Measurements from ENCODE around the gene SLC25A30. TPM values are rescaled to one million over a fixed set of nuclear protein-coding genes. Genes with fewer than 3 reads are reported as not detected.
"Not testable (repeated sequence)": the region's sequence is repeated elsewhere in the genome, so short reads cannot be mapped to it uniquely, and the experiment has no call there.

The SLC25A30 gene
- polyA plus RNA-seq, 12 donors = 12.6 to 24.2 (median 18.3) TPM; not detected in 1

DNA sequence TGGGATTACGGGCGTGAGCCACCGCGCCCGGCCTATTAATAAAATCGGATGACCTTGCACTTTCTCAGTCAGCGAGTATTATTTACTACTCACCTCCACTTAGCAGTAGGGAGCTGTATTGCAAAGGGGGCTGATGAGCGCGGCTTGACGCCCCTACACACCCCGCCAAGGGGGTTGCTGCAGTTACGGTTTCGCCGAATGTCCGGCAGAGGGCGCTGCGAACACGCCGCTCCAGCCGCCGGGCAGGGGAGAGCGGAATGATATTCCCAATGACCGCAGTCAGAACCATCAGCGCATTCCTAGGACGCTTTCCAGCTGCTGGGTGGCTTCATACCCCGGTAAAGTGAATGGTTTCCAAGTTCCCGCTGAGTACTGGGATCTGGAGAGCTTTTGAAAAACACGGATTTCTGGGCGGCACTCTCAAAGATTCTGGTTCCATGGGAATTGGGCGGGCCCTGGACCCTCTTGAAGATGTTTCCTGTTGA, 47.2 kb downstream of the SLC25A30 start:
- peak; percentile 59 for DNase-seq

DNA sequence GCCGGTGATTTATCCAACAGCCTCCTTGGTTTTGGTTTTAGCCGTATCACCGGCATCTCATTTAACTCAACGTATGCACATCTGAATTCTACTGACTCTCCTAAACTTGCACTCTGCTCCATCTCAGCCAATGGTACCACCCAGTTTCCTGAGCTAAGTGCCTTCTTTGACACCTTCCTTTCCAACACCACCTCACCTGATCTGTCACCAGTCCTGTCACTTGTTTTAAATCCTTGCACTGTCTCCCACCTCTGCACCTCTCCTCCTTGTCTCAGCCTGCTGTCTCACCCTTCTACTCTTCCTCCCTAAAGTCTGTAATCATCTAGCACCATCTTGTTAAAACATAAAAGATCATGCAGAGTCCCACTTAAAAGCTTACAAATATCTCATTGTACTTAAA, 49.1 kb downstream of the SLC25A30 start:
- no peak for DNase-seq

DNA sequence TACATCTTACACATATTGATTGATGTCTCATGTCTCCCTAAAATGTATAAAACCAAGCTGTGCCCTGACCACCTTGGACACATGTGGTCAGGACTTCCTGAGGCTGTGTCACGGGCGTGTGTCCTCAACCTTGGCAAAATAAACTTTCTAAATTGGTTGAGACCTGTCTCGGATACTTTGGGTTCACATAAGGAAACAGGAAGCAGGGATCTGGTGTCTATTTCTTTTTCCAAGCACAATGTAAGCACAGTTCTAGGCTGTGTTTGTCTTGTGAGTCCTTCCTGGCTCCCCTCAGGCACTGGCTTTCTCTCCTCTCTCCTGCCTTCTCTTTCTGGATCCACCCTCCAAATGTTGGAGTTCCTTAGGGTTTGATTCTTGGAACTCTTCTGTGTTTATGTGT, 49.6 kb downstream of the SLC25A30 start:
- DNase-seq = no peak

DNA sequence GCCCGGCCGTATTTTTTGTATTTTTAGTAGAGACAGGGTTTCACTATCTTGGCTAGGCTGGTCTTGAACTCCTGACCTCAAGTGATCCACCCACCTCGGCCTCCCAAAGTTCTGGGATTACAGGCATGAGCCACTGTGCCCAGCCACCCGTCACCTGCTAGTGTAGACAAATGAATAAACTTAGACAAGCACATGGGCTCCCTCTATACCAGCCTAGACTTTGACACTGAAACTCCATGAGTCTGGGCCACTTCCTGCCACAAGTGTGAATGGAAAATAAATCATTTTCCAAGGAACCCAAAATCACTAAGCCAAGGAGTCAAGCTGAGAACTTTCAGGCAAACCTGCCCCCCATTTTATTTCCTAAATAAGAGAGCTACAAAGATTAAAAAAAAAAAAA, 50.2 kb downstream of the SLC25A30 start:
- no peak for DNase-seq

DNA sequence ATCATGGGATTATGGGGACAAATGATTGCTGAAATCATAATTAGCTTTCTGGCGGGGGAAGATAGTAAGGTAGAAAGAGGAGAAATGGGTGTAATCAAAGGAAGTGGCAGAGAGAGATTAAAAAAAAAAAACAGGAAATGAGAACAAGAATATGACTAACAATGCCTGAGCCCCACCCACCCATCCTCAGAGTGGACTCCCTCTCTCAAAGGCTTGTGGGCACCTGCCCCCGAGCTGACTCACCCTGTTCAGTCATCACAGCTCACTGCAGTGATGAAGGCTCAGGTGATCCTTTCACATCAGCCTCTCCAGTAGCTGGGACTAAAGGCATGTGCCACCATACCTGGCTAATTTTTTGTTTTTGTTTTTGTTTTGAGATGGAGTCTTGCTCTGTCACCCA, 50.8 kb downstream of the SLC25A30 start:
- no peak for DNase-seq

DNA sequence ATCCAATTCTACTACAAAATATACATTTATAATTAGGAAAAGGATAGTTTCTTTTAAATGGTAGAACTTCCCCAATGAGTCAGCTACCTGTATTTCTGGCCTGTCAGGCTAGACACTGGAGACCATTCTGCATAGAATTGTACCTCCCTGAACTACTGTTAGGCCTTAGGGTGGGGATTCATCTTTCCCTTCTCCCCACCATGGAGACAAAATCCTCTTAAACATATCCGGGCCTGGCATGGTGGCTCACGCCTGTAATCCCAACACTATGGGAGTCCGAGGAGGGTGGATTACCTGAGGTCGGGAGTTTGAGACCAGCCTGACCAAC, 52.7 kb downstream of the SLC25A30 start:
- DNase-seq = no peak

DNA sequence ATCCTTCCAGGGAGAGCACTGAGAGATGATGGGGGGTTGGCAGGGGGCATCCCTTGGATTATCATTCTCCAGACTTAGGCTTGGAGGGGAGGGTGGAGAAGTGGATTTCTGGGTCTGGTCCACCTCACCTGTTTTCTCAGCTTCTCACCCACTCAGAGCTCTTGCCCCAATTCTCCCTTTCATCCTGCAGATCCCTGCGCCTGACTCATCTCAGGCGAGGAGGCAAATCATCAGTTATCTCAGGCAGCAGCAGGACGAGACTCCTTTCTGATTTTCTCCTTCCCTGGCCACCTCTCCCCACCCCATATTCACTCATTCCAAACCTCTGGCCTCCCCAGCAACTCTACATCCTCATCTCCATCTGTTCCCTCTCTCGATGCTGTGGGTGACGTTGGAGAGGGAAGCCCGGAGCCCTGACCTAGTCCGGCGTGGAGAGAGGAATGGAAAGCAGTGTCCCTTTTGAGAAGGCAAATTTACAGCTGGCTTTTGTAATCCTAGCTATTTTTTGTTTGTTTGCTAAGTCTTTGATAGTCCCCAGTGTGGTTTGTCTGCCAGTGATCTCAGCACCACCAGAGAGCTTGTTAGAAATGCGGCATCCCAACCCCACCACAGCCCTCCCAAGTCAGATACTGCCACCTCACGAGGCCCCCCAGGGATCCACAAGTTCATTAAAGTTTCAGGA, 53.2 kb downstream of the SLC25A30 start:
- no peak for DNase-seq

DNA sequence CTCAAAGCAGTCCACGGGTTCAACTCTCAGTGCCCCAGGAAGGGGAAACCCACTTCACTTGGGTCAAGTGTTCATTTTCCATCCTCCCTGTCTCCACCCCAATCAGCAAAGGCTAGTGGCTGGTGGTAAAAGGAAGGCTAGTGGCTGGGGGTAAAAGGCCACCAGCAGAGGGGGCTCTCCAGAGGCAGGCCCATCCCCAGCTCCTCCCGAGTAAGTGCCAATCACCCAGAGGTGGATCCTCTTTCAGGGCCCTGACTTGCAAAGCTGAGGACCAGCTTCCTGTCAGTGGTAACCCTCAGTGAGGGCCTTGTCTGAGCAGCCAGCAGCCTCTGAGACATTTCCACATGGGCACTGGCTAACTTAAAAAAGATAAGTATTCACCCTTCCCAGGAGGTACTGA, 55.2 kb downstream of the SLC25A30 start:
- DNase-seq = no peak

DNA sequence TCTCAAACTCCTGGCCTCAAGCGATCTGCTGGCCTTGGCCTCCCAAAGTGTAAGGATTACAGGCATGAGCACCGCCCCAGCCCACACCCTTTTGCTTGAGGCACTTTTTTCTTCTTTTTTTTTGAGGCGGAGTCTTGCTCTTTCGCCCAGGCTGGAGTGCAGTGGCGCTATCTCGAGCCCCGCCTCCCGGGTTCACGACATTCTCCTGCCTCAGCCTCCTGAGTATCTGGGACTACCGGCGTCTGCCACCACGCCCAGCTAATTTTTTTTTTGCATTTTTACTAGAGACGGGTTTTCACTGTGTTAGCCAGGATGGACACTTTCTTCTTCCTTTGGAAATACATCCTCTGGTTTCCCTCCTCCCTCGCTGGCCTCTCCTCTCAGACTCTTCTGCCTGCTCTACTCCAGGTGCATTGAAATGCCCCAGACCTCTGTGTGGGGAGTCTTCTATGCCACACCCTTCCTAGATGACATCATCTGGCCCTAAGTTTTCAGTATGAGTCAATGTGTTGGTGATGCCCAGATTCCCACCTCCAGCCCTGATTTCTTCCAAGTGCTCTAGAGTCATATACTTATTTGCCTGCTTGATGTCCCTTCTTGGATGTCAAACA, 56.5 kb downstream of the SLC25A30 start:
- no peak for DNase-seq

DNA sequence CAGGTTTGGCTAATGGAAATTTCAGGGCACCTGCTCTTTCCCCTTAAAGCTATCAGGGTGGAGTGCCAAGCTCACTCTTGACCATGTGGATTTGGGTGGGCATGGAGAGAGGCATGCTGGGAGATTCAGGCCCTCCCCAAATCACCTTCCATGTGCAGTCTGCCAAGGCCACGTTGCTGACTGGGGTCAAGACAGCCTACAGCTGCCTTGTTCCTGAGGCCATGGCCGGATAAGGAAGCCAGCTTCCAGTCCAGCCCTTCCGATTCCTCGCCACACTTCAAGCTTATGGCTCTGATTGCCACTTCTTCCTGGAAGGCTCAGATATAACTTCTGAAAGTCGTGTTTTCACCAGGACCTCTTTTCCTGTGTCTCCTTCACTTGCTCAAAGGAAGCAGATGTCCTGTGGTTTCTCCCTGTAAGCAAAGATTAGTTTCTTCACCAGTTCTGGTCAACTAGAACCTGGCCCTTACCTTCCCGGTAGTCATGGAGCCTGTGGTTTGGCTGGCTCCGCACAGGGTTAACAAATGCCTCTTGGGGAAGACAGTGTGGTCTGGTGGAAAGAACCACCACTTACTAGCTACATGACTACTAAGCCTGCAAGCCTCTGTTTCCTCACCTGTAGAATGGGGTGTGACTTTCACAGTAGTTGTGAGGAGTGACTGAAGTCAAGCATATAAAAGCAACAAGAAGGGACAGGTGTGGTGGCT, 61.1 kb downstream of the SLC25A30 start:
- DNase-seq = no peak

DNA sequence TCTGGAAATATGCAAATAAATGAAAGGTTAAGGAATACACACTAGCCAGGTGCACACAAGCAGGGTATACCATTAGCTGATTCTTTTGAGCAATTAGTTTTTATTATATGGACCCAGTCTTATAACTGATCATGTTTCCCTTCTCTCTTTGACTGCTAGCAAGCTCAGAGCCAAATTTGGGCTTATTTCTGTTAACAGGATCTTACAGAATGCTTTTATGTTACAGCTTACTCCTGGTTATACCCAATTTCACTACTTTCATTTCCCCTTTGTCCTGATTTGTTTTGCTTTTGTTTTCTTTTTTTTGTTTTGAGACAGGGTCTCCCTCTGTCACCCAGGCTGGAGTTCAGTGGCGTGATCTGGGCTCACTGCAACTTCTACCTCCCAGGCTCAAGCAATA, 64.3 kb downstream of the SLC25A30 start:
- no peak for DNase-seq

DNA sequence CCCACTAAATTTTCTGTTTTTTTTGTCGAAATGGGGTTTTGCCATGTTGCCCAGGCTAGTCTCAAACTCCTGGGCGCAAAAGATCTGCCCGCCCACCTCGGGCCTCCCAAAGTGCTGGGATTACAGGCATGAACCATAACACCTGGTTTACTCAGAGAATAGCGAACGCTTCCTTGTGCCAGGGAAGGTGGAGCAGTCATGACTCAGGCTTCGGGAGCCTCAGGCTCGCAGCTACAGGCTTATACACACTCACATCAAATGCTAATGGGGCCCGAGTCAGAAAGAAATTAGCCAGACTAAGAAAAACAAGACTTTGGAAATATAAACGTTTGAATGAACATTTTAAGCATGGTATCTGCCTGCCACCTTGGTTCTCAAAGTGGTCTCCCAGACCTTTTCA, 66.1 kb downstream of the SLC25A30 start:
- no peak for DNase-seq

DNA sequence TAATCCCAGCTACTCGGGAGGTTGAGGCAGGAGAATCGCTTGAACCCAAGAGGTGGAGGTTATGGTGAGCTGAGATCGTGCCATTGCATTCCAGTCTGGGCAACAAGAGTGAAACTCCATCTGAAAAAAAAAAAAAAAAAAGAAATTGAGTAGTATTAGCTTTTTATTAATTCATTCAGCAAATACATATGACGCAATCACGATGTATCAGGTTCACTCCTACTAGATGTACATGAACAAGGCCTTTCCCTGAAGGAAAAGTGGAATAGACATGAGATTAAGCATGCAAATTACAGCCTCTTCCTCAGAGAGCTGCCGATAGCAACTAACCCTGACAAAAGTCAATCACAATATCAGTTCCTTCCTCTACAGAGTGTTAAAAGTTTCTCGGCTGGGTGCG, 68.0 kb downstream of the SLC25A30 start:
- DNase-seq = no peak

DNA sequence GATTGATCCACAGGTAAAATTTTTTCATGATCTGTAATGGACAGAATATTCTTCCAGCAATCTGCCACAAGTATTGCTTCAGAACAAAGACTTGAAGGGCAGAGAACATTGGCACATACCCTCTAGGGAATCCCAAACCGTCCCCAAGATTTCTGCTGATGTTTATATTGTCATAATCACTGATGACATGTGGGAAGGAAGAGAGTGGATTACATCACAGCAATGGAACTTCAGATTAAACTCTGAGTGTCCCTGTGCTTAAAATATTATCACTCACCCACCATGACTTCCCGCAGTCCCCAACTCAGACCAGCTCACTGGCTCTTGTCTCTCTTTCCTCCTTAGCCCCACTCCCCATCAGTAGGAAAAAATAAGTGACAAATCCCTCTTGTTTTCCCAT, 68.7 kb downstream of the SLC25A30 start:
- no peak for DNase-seq

DNA sequence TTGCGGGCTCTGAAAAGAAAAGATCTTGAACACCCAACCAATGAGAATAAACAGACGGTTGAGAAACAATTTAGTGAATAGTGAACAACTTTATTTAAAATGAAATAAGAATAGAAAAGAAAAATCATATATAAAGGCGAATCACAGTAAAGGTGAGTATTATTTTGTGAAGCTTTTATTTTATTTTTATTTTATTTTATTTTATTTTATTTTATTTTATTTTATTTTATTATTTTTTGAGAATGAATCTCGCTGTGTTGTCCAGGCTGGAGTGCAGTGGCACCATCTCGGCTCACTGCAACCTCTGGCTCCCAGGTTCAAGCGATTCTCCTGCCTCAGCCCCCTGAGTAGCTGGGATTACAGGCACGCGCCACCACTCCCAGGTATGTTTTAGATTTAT, 74.1 kb downstream of the SLC25A30 start:
- not testable (repeated sequence) for DNase-seq

Other genes with a start within 250 kb of the SLC25A30 start
- under 1 TPM in 7 of 12 donors, not detected in 5; 0.07 to 0.26 (median 0.16) TPM for gene KCTD4, start 217.3 kb downstream of the SLC25A30 start, polyA plus RNA-seq (ENCODE audit: insufficient read length in 12 of 12)
- over 10,000 TPM in 1 of 12 donors, 1,000 to 10,000 TPM in 10, 100 to 1,000 TPM in 1; 939 to 10,110 (median 8,602) TPM for gene TPT1, start 77.2 kb downstream of the SLC25A30 start, polyA plus RNA-seq (ENCODE audit: insufficient read length in 12 of 12)
- gene COG3, start 46.6 kb upstream of the SLC25A30 start, polyA plus RNA-seq (ENCODE audit: insufficient read length in 12 of 12) = 10 to 100 TPM in 11 of 12 donors, not detected in 1; 18.2 to 37.6 (median 23.1) TPM
- 1 to 10 TPM in 7 of 12 donors, under 1 TPM in 2, not detected in 3; 0.73 to 3.4 (median 1.4) TPM for gene ERICH6B, start 197.4 kb upstream of the SLC25A30 start, polyA plus RNA-seq (ENCODE audit: insufficient read length in 12 of 12)

Measured in muscle of arm (tissue), 12 donors.